ENCODE data around the gene PPFIA3.

DNA sequence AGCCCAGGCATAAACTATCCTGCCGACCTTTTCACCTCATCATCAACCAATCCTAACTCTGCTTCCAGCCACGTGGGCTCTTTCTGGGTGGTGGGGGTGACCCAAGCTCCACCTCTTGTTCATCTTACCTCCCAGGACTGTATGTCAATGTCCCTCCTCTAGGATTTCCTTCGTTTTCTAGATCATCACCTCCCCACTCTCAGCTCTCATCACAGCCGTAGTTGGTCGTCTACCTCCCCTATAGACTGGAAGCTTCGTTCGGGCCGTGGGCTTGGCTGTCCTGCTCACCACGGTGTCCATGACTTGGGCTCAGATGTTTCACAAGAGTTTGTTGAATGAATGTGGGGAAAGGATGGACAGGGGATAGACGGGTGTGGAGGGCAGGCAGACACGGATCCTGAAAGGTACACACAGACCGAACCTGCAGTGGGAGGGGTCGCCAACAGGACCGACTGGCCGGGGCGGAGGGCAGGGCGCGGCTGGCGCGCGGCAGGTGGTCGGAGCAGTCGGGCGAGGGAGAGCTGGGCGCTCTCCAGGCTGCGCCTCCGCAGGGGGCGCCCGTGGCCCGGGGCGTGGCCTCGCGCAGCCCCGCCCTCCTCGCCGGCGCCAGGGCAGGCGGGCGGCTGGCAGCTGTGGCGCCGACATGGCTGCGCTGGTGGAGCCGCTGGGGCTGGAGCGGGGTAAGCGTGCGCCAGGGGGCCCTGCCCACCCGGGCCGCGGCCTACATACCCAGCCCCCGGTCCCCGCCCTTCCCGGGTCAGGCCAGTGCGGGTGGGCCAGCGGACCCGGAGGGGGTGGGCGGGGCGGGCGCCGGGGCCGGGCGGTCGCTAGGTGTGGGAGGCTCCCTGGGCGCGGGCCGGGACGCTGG, 5.3 kb upstream of the PPFIA3 start, which contains the start of gene LIN7B:
- TF ChIP-seq, protein P1, sequence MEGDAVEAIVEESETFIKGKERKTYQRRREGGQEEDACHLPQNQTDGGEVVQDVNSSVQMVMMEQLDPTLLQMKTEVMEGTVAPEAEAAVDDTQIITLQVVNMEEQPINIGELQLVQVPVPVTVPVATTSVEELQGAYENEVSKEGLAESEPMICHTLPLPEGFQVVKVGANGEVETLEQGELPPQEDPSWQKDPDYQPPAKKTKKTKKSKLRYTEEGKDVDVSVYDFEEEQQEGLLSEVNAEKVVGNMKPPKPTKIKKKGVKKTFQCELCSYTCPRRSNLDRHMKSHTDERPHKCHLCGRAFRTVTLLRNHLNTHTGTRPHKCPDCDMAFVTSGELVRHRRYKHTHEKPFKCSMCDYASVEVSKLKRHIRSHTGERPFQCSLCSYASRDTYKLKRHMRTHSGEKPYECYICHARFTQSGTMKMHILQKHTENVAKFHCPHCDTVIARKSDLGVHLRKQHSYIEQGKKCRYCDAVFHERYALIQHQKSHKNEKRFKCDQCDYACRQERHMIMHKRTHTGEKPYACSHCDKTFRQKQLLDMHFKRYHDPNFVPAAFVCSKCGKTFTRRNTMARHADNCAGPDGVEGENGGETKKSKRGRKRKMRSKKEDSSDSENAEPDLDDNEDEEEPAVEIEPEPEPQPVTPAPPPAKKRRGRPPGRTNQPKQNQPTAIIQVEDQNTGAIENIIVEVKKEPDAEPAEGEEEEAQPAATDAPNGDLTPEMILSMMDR (conservative IDR thresholded peaks at IDR 0.05; ENCODE audit: low read depth, low read length) = peak; percentile 32; the same call in 1 of the 2 replicates
- no peak for TF ChIP-seq EZH2 (IDR thresholded peaks at IDR 0.05; ENCODE audit: borderline replicate concordance, low read depth, low read length, poor library complexity, severe bottlenecking)
